Cardiac muscle cell (in vitro differentiated cells and primary cell): ENCODE data around the gene SEC24B. TPM values are rescaled to one million over a fixed set of nuclear protein-coding genes. Genes with fewer than 3 reads are reported as not detected.

Source experiments
- DNase-seq, 2 donors: peaks; one replicate each; pipeline versions ENCODE4 v3.0.0 to v3.0.0-alpha.2; 2010 to 2017; ENCODE audit warnings: low read depth in 1 of 2, low spot score in 1 of 2
- H3K27ac ChIP-seq: fragments of 200-600 bp; sonication (generic); 2 replicates; pipeline ENCODE4 v1.5.1; 2016
- H3K27me3 ChIP-seq: fragments of 200-600 bp; sonication (generic); 2 replicates; pipeline ENCODE4 v1.6.0; 2016; ENCODE audit warnings: control low read depth
- H3K36me3 ChIP-seq: fragments of 200-600 bp; sonication (generic); 2 replicates; pipeline ENCODE4 v1.5.1; 2016; ENCODE audit warnings: control low read depth
- H3K4me1 ChIP-seq: fragments of 200-600 bp; sonication (generic); 2 replicates; pipeline ENCODE4 v1.8.1; 2017; ENCODE audit warnings: low read depth, mild to moderate bottlenecking, mixed run types
- H3K4me3 ChIP-seq: fragments of 200-600 bp; sonication (generic); 2 replicates; pipeline ENCODE4 v1.5.1; 2016; ENCODE audit warnings: mild to moderate bottlenecking
- H3K9me3 ChIP-seq: fragments of 200-600 bp; sonication (generic); 2 replicates; pipeline ENCODE4 v1.5.1; 2017; ENCODE audit warnings: low read depth, mild to moderate bottlenecking, control low read depth
- polyA plus RNA-seq: library from polyadenylated mRNA; unstranded; fragments of >200 nt; fragmentation: Nextera tagmentation; extraction: Ambion mirVana; gene quantifications from 2 replicates; pipeline ENCODE4 v1.2.1, GENCODE V29; 2016
- total RNA-seq: library from RNA; depleted of rRNA; stranded (reverse); fragments of >200 nt; gene quantifications from 2 replicates; pipeline ENCODE4 v1.2.3, GENCODE V29; 2016
- TF ChIP-seq, protein P1 (sequence below): IDR thresholded peaks from 2 replicates; pipeline ENCODE4 v1.5.1; 2012; ENCODE audit warnings: low read depth, mild to moderate bottlenecking, low read length

The SEC24B gene
- total and polyA plus RNA-seq, 2 experiments from 2014 or later, result 25.4 to 31.4 TPM

GRCh38 chr4:109395694-109396093 is 37.9 kb upstream of the SEC24B start:
- no peak for DNase-seq
- Histone ChIP-seq H3K27ac (no peak overlapping the region), H3K27me3 (no peaks in the 10 kb centered on the region), H3K4me1 (no peaks in the 10 kb centered on the region), H3K9me3 (no peaks in the 10 kb centered on the region), H3K36me3 (no peaks in the 10 kb centered on the region), H3K4me3 (no peak overlapping the region)
- TF ChIP-seq, protein P1, sequence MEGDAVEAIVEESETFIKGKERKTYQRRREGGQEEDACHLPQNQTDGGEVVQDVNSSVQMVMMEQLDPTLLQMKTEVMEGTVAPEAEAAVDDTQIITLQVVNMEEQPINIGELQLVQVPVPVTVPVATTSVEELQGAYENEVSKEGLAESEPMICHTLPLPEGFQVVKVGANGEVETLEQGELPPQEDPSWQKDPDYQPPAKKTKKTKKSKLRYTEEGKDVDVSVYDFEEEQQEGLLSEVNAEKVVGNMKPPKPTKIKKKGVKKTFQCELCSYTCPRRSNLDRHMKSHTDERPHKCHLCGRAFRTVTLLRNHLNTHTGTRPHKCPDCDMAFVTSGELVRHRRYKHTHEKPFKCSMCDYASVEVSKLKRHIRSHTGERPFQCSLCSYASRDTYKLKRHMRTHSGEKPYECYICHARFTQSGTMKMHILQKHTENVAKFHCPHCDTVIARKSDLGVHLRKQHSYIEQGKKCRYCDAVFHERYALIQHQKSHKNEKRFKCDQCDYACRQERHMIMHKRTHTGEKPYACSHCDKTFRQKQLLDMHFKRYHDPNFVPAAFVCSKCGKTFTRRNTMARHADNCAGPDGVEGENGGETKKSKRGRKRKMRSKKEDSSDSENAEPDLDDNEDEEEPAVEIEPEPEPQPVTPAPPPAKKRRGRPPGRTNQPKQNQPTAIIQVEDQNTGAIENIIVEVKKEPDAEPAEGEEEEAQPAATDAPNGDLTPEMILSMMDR, result no peak

DNA sequence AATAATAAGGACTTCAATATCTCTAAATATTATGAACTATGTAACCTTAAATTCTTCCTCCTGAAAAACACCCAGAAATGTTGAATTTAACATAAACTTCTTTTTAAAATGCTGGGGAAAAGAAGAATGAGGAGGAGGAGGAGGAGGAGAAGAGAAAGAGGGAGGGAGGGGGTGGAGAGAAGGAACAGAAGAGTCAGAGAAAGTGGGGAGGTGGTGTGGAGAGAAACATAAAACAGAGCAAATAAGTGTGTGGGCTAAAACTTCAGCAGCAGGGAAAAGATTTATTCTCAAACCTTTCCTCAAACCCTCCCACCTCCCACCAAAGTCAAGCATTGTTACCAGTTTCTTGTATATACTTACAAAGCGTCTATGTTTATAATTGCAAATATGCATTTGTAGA is 34.7 kb upstream of the SEC24B start:
- Histone ChIP-seq H3K27me3 (no peaks in the 10 kb centered on the region), H3K36me3 (no peaks in the 10 kb centered on the region), H3K27ac (no peak overlapping the region), H3K4me1 (no peaks in the 10 kb centered on the region), H3K4me3 (no peak overlapping the region), H3K9me3 (no peaks in the 10 kb centered on the region)
- TF ChIP-seq, protein P1, result no peak
- DNase-seq, result no peak

DNA sequence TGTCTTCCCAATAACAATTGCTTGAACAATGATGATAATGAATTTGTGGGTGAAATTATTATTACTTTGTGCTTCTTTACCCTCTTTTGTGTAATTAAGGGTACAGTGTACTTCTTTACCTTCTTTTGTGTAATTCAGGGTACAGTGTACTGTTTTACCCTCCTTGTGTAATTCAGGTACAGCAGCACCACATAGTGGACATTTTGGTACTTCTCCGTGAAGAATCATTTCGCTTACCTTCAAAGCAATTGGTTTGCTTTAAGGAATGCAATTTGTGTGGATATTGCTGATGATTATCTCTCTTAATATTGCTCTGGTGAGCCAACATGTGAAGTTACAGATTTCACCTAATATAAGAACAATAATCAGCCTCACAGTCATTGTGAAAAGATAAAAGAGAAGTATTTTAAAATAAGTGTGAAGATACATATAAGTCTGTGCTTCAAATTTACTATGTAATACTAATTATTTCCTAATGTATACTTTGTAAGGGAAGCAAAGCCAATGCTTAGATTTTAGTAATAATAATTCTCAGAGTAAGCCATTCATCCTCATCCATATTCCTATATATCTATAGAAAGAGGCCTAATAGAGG is 27.2 kb upstream of the SEC24B start:
- Histone ChIP-seq H3K4me1 (no peaks in the 10 kb centered on the region), H3K27ac (no peak overlapping the region), H3K9me3 (no peaks in the 10 kb centered on the region), H3K4me3 (no peak overlapping the region), H3K36me3 (no peaks in the 10 kb centered on the region), H3K27me3 (no peaks in the 10 kb centered on the region)
- TF ChIP-seq, protein P1, result peak; percentile 73
- peak; percentile 63 to 78 for DNase-seq

DNA sequence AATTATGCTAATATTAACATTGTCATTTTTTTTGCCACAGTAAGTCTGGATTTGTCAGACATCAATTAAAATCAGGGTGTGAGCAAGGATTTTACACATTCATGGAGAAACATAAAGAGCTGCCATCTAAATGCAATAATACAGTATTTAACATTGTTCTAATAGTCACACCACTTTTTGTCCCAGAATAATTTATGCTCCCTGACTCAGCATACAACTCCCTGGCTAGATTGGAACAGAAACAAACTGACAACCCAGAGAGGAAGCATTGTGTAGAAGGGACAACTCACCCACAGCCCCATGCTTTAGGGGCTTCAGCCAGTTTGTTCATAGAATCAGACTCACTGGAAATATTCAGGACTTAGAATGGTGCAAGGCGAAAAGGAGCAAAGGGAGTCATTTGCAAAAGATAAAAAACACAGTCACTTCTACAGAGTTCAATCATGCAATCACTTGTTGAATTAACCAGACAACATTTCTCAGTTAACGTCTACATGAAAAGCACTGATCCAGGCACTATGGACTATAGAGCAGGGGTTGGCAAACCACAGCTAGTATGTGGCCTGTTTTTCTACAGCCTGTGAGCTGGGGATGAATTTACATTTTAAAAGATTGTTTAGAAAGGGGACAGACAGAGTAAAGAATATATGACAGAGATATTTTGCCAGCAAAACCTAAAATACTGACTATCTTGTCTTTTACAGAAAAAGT is 26.4 kb upstream of the SEC24B start:
- no peaks in the 10 kb centered on the region for H3K9me3 ChIP-seq
- H3K27ac ChIP-seq, result no peak overlapping the region
- no peak overlapping the region for H3K4me3 ChIP-seq
- H3K36me3 ChIP-seq, result no peaks in the 10 kb centered on the region
- H3K27me3 ChIP-seq, result no peaks in the 10 kb centered on the region
- peaks cover 7% of the 10 kb centered on the region for H3K4me1 ChIP-seq
- TF ChIP-seq, protein P1, result no peak
- DNase-seq, result no peak

GRCh38 chr4:109408711-109409110 is 24.9 kb upstream of the SEC24B start:
- no peaks in the 10 kb centered on the region for H3K36me3 ChIP-seq
- no peaks in the 10 kb centered on the region for H3K9me3 ChIP-seq
- TF ChIP-seq, protein P1, result no peak
- peaks cover 8% of the 10 kb centered on the region for H3K4me1 ChIP-seq
- H3K4me3 ChIP-seq, result no peak overlapping the region
- H3K27ac ChIP-seq, result no peak overlapping the region
- DNase-seq, result no peak
- no peaks in the 10 kb centered on the region for H3K27me3 ChIP-seq
